GM23338 (cell line): Measurements from ENCODE around the gene CCDC91. TPM values are rescaled to one million over a fixed set of nuclear protein-coding genes. Genes with fewer than 3 reads are reported as not detected.

ENCODE experiments used
- ATAC-seq: fragments of 200-7000 bp; cut with Tn5 transposase; 3 replicates; pipeline ENCODE4 v1.9.1; 2020
- DNase-seq: peaks from one replicate; pipeline ENCODE4 v3.0.0-alpha.2; 2015; ENCODE audit warnings: low spot score
- H2AFZ ChIP-seq: fragments of 200-600 bp; sonication (generic); 2 replicates; pipeline ENCODE4 v1.8.0; 2016; ENCODE audit warnings: antibody characterized with exemption, mild to moderate bottlenecking, moderate library complexity
- H3F3A ChIP-seq: fragments of 200-600 bp; sonication (generic); replicated peaks from 2 replicates; pipeline ENCODE4 v1.8.0; 2017; ENCODE audit warnings: antibody characterized with exemption, mixed run types, low read depth
- H3K27ac ChIP-seq: fragments of 200-600 bp; sonication (generic); 2 replicates; pipeline ENCODE4 v1.6.1; 2016; ENCODE audit warnings: low read depth
- H3K27me3 ChIP-seq: fragments of 200-600 bp; sonication (generic); 2 replicates; pipeline ENCODE4 v1.8.0; 2016; ENCODE audit warnings: mild to moderate bottlenecking, mixed run types, moderate library complexity; ENCODE audit not compliant: insufficient read depth
- H3K36me3 ChIP-seq: fragments of 200-600 bp; sonication (generic); 2 replicates; pipeline ENCODE4 v1.8.0; 2016; ENCODE audit warnings: mild to moderate bottlenecking; ENCODE audit not compliant: insufficient read depth
- H3K4me1 ChIP-seq: fragments of 200-600 bp; sonication (generic); 2 replicates; pipeline ENCODE4 v1.8.0; 2016; ENCODE audit warnings: mild to moderate bottlenecking, moderate library complexity; ENCODE audit not compliant: insufficient read depth
- H3K4me2 ChIP-seq: fragments of 200-600 bp; sonication (generic); 2 replicates; pipeline ENCODE4 v1.7.1; 2017; ENCODE audit warnings: mixed run types
- H3K4me3 ChIP-seq: fragments of 200-600 bp; sonication (generic); 2 replicates; pipeline ENCODE4 v1.6.1; 2016; ENCODE audit warnings: mixed run types
- H3K79me2 ChIP-seq: fragments of 200-600 bp; sonication (generic); replicated peaks from 2 replicates; pipeline ENCODE4 v1.8.0; 2017; ENCODE audit warnings: mild to moderate bottlenecking; ENCODE audit not compliant: insufficient read depth
- H3K9me2 ChIP-seq: fragments of 200-600 bp; sonication (generic); 2 replicates; pipeline ENCODE4 v1.8.0; 2017; ENCODE audit not compliant: insufficient read depth
- H4K20me1 ChIP-seq: fragments of 200-600 bp; sonication (generic); replicated peaks from 2 replicates; pipeline ENCODE4 v1.8.0; 2017; ENCODE audit warnings: mild to moderate bottlenecking; ENCODE audit not compliant: insufficient read depth
- H3K27ac Mint-ChIP-seq: 2 replicates; pipeline ENCODE4 v1.8.0; 2020; ENCODE audit warnings: inconsistent platforms, mild to moderate bottlenecking, moderate library complexity, mixed read lengths
- H3K27me3 Mint-ChIP-seq: 3 replicates; pipeline ENCODE4 v1.8.0; 2022; ENCODE audit warnings: low read depth, mild to moderate bottlenecking, moderate library complexity, mixed read lengths, inconsistent platforms; ENCODE audit not compliant: insufficient read depth, poor library complexity
- H3K36me3 Mint-ChIP-seq: 3 replicates; pipeline ENCODE4 v1.8.0; 2021; ENCODE audit warnings: low read depth, mild to moderate bottlenecking, inconsistent platforms, moderate library complexity, mixed read lengths
- H3K4me1 Mint-ChIP-seq: 3 replicates; pipeline ENCODE4 v1.8.0; 2020; ENCODE audit warnings: mild to moderate bottlenecking, inconsistent platforms, mixed read lengths
- H3K4me3 Mint-ChIP-seq: 3 replicates; pipeline ENCODE4 v1.8.0; 2021; ENCODE audit warnings: moderate library complexity, mild to moderate bottlenecking, inconsistent platforms, mixed read lengths
- H3K9me3 Mint-ChIP-seq: 3 replicates; pipeline ENCODE4 v1.8.0; 2020; ENCODE audit warnings: moderate library complexity, mild to moderate bottlenecking, inconsistent platforms, mixed read lengths
- CREB1 ChIP-seq: fragments of 250-450 bp; sonication (Bioruptor Pico); IDR thresholded peaks from 2 replicates; pipeline ENCODE4 v1.5.0; 2020; ENCODE audit warnings: low read depth, mild to moderate bottlenecking, moderate library complexity
- CTCF ChIP-seq, 2 experiments: fragments of 200-600 bp in 1 of 2; sonication (generic) in 1 of 2; conservative IDR thresholded peaks; 2 replicates each; pipeline versions ENCODE4 v1.5.1 to v1.6.1; 2016 to 2017; ENCODE audit warnings: antibody characterized with exemption in 2 of 2, low read depth in 2 of 2, mild to moderate bottlenecking in 2 of 2, moderate library complexity in 1 of 2
- EZH2 ChIP-seq: fragments of 200-600 bp; sonication (generic); IDR thresholded peaks from one replicate; pipeline ENCODE4 v1.8.0; 2017; ENCODE audit warnings: antibody characterized with exemption, mild to moderate bottlenecking, low read depth; ENCODE audit not compliant: unreplicated experiment
- EZH2phosphoT487 ChIP-seq: fragments of 200-600 bp; sonication (generic); IDR thresholded peaks from one replicate; pipeline ENCODE4 v1.8.1; 2018; ENCODE audit warnings: antibody characterized with exemption; ENCODE audit not compliant: unreplicated experiment
- JUNB ChIP-seq: IDR thresholded peaks from one replicate; pipeline ENCODE4 v1.6.1; 2016; ENCODE audit warnings: antibody characterized with exemption; ENCODE audit not compliant: unreplicated experiment
- NANOG ChIP-seq: IDR thresholded peaks from 2 replicates; pipeline ENCODE4 v1.6.1; 2016; ENCODE audit warnings: antibody characterized with exemption, borderline replicate concordance
- POLR2AphosphoS5 ChIP-seq: IDR thresholded peaks from 2 replicates; pipeline ENCODE4 v1.6.1; 2016; ENCODE audit warnings: antibody characterized with exemption, low read depth
- STAT1 ChIP-seq: IDR thresholded peaks from one replicate; pipeline ENCODE4 v1.6.1; 2016; ENCODE audit warnings: antibody characterized with exemption; ENCODE audit not compliant: unreplicated experiment
- ZNF114 ChIP-seq: fragments of 250-450 bp; sonication (Bioruptor Pico); IDR thresholded peaks from 2 replicates; pipeline ENCODE4 v1.5.0; 2020; ENCODE audit warnings: mild to moderate bottlenecking, moderate library complexity
- ZNF331 ChIP-seq: fragments of 250-450 bp; sonication (Bioruptor Pico); IDR thresholded peaks from 2 replicates; pipeline ENCODE4 v1.5.0; 2020; ENCODE audit warnings: low read depth, mild to moderate bottlenecking, moderate library complexity
- ZNF462 ChIP-seq: fragments of 250-450 bp; sonication (Bioruptor Pico); IDR thresholded peaks from 2 replicates; pipeline ENCODE4 v1.5.0; 2020; ENCODE audit warnings: mild to moderate bottlenecking, moderate library complexity
- polyA plus RNA-seq: library from polyadenylated mRNA; unstranded; fragments of >200 nt; fragmentation: Nextera tagmentation; extraction: Ambion mirVana; gene quantifications from 2 replicates; pipeline ENCODE4 v1.2.1, GENCODE V29; 2016
- total RNA-seq: library from RNA; depleted of rRNA; stranded (reverse); fragments of >200 nt; shearing (Covaris generic); gene quantifications from 2 replicates; pipeline ENCODE4 v1.2.3, GENCODE V29; 2014
- TF ChIP-seq, protein P1 (sequence below): IDR thresholded peaks from one replicate; pipeline ENCODE4 v1.6.1; 2018; ENCODE audit warnings: antibody characterized with exemption; ENCODE audit not compliant: unreplicated experiment
- TF ChIP-seq, protein P2 (sequence below): IDR thresholded peaks from 2 replicates; pipeline ENCODE4 v1.6.1; 2016; ENCODE audit warnings: antibody characterized with exemption

The CCDC91 gene
- total and polyA plus RNA-seq, 2 experiments from 2014 or later: 24.7 to 48.7 TPM

GRCh38 chr12:28235015-28235414, 44.8 kb downstream of the CCDC91 start:
- Mint-ChIP-seq H3K27ac (no peak overlapping the region), H3K4me3 (no peak overlapping the region)

More at GRCh38 chr12:28235015-28235414, 44.8 kb downstream of the CCDC91 start:
- H3K79me2 ChIP-seq: peaks cover 47% of the 10 kb centered on the region
- TF ChIP-seq, protein P1, sequence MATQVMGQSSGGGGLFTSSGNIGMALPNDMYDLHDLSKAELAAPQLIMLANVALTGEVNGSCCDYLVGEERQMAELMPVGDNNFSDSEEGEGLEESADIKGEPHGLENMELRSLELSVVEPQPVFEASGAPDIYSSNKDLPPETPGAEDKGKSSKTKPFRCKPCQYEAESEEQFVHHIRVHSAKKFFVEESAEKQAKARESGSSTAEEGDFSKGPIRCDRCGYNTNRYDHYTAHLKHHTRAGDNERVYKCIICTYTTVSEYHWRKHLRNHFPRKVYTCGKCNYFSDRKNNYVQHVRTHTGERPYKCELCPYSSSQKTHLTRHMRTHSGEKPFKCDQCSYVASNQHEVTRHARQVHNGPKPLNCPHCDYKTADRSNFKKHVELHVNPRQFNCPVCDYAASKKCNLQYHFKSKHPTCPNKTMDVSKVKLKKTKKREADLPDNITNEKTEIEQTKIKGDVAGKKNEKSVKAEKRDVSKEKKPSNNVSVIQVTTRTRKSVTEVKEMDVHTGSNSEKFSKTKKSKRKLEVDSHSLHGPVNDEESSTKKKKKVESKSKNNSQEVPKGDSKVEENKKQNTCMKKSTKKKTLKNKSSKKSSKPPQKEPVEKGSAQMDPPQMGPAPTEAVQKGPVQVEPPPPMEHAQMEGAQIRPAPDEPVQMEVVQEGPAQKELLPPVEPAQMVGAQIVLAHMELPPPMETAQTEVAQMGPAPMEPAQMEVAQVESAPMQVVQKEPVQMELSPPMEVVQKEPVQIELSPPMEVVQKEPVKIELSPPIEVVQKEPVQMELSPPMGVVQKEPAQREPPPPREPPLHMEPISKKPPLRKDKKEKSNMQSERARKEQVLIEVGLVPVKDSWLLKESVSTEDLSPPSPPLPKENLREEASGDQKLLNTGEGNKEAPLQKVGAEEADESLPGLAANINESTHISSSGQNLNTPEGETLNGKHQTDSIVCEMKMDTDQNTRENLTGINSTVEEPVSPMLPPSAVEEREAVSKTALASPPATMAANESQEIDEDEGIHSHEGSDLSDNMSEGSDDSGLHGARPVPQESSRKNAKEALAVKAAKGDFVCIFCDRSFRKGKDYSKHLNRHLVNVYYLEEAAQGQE: no peak
- no peak for TF ChIP-seq NANOG
- no peak for TF ChIP-seq EZH2phosphoT487
- no peak for TF ChIP-seq JUNB
- no peak for TF ChIP-seq STAT1
- no peak for TF ChIP-seq CTCF (conservative IDR thresholded peaks at IDR 0.05; ENCODE audit: low read depth in 2 of 2)
- no peak for TF ChIP-seq ZNF462
- TF ChIP-seq CREB1 (CRISPR knock-in tag): no peak
- no peak for TF ChIP-seq ZNF331 (CRISPR knock-in tag)
- TF ChIP-seq EZH2: no peak
- no peak for TF ChIP-seq POLR2AphosphoS5
- TF ChIP-seq ZNF114 (CRISPR knock-in tag): no peak
- TF ChIP-seq, protein P2, sequence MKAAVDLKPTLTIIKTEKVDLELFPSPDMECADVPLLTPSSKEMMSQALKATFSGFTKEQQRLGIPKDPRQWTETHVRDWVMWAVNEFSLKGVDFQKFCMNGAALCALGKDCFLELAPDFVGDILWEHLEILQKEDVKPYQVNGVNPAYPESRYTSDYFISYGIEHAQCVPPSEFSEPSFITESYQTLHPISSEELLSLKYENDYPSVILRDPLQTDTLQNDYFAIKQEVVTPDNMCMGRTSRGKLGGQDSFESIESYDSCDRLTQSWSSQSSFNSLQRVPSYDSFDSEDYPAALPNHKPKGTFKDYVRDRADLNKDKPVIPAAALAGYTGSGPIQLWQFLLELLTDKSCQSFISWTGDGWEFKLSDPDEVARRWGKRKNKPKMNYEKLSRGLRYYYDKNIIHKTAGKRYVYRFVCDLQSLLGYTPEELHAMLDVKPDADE: no peak
- no peaks in the 10 kb centered on the region for H4K20me1 ChIP-seq
- no peaks in the 10 kb centered on the region for H3K9me3 Mint-ChIP-seq
- peaks cover 1% of the 10 kb centered on the region for H3K27me3 Mint-ChIP-seq
- ATAC-seq (no peak), DNase-seq (no peak)
- H3K4me3 ChIP-seq: no peak overlapping the region
- no peaks in the 10 kb centered on the region for H3F3A ChIP-seq
- H3K27me3 ChIP-seq: no peaks in the 10 kb centered on the region
- no peak overlapping the region for H2AFZ ChIP-seq
- H3K4me1 Mint-ChIP-seq: peaks cover 3% of the 10 kb centered on the region; the same call in 1 of the 3 replicates
- no peak overlapping the region for H3K27ac ChIP-seq
- no peaks in the 10 kb centered on the region for H3K9me2 ChIP-seq
- no peaks in the 10 kb centered on the region for H3K36me3 Mint-ChIP-seq
- H3K36me3 ChIP-seq: no peaks in the 10 kb centered on the region
- no peak overlapping the region for H3K4me2 ChIP-seq
- no peaks in the 10 kb centered on the region for H3K4me1 ChIP-seq
